Astrocyte of the spinal cord (primary cell): ENCODE measurements around the gene CNTNAP5.

ENCODE experiments used
- DNase-seq: peaks from one replicate; pipeline ENCODE4 v3.0.0; 2011; ENCODE audit warnings: low read depth, low spot score
- H3K4me3 ChIP-seq: 2 replicates; pipeline ENCODE4 v1.5.1; 2011; ENCODE audit warnings: low read depth, mild to moderate bottlenecking, low read length, moderate library complexity
- CTCF ChIP-seq: IDR thresholded peaks from 2 replicates; pipeline ENCODE4 v1.5.1; 2012; ENCODE audit warnings: low read depth, mild to moderate bottlenecking, low read length, inconsistent platforms
- in situ Hi-C: cut with HindIII; loops from 2 replicates; pipeline ENCODE4 v1.10.0; 2017; ENCODE audit warnings: low sequenced_read_pairs

CNTNAP5 gene

GRCh38 chr2:124535816-124536215 lies 510.7 kb downstream of the CNTNAP5 start:
- DNase-seq = no peak
- TF ChIP-seq CTCF = no peak
- in situ Hi-C loops = no loop called here
- H3K4me3 ChIP-seq = no peak overlapping the region

GRCh38 chr2:124536591-124536990 lies 511.5 kb downstream of the CNTNAP5 start:
- no peak overlapping the region for H3K4me3 ChIP-seq
- TF ChIP-seq CTCF = no peak
- DNase-seq = no peak
- in situ Hi-C loops = no loop called here

- H3K4me3 ChIP-seq = no peak overlapping the region
- no peak for DNase-seq
- in situ Hi-C loops = no loop called here
- TF ChIP-seq CTCF = no peak
Measured at GRCh38 chr2:124538549-124538948, 513.5 kb downstream of the CNTNAP5 start.

- H3K4me3 ChIP-seq = no peak overlapping the region
- TF ChIP-seq CTCF = no peak
- DNase-seq = no peak
- in situ Hi-C loops = no loop called here
Measured at GRCh38 chr2:124540805-124541204, 515.7 kb downstream of the CNTNAP5 start.

GRCh38 chr2:124542932-124543640 lies 518.0 kb downstream of the CNTNAP5 start:
- H3K4me3 ChIP-seq = no peak overlapping the region
- no peak for DNase-seq
- in situ Hi-C loops = no loop called here
- no peak for TF ChIP-seq CTCF

- in situ Hi-C loops = no loop called here
- no peak for TF ChIP-seq CTCF
- DNase-seq = no peak
- H3K4me3 ChIP-seq = no peak overlapping the region
Measured at GRCh38 chr2:124547700-124548099, 522.6 kb downstream of the CNTNAP5 start.
